ENCODE measurements around the gene CENPU.
A peak's percentile ranks its signal among the peaks of the same experiment; 100 is the strongest.

The CENPU gene

GRCh38 chr4:184649971-184650855 lies 83.7 kb downstream of the CENPU start:
- Mint-ChIP-seq H3K27ac (peak overlapping the region; percentile 98), H3K9me3 (no peaks in the 10 kb centered on the region), H3K4me1 (peaks cover 54% of the 10 kb centered on the region), H3K4me3 (peak overlapping the region; percentile 98), H3K36me3 (peaks cover 47% of the 10 kb centered on the region)
- DNase-seq (ENCODE audit: low spot score in 2 of 2) (peak in 1 of 2 donors; percentile 59), ATAC-seq (peak; percentile 31)

DNA sequence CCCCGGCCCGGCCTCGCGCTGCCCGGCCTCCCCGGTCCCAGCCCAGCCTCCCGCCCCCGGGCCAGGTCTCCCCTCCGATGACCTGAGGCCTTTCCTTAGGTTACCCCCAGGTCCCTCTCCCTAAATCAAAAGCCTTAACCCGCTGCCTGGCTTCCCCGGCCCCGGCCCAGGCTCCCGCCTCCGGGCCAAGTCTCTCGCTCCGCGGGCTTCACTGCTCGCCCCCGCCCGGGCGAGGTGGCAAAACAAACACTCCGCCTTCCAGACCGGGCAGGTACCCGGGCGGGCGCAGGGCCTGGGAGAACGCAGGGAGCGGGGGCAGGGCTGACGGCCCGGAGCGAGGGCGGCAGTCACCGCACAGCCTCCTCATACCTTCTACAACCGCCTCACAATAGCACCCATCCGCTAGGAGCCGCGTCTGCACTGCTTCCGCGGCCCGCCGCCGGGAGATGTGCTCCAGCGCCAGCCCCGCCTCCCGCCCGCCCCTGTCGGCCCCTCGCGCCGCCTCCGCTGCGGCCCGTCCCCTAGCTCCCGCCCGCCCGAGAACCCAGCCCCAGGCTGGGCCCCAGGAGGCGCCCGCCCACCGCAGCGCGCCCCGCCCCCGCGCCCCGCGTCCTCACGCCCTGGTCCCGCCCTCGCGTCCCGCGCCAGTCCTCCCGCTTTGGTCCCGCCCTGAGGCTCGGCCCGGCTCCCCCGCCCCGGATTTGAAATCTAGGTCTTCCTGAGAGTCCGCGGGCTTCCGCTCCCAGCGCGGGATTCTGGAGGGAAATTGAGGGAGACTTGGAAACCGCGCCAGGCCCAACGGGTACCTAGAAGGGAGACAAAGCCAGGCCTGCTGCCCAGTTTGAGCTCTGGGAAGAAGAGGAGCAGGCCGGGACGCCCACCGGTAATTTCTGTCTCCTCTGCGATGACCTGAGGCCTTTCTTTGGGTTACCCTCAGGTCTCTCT lies 84.6 kb downstream of the CENPU start, which contains the start of the genes CASP3 and PRIMPOL:
TSS of gene CASP3 (minus strand) at position 422 of the 945 bp plus-strand sequence. CDS start 10,994 bp downstream, outside the sequence.
TSS of gene PRIMPOL (plus strand) at position 713 of the 945 bp plus-strand sequence. CDS start 7,403 bp downstream, outside the sequence.
- H3K9me3 Mint-ChIP-seq, result no peaks in the 10 kb centered on the region

GRCh38 chr4:184648313-184649025 lies 85.4 kb downstream of the CENPU start:
- no peaks in the 10 kb centered on the region for H3K9me3 Mint-ChIP-seq
- DNase-seq (ENCODE audit: low spot score in 2 of 2) (peak; percentile 39 to 69), ATAC-seq (peak; percentile 38)
- H3K36me3 Mint-ChIP-seq, result peaks cover 65% of the 10 kb centered on the region
- H3K27ac Mint-ChIP-seq, result peak overlapping the region; percentile 98
- peaks cover 64% of the 10 kb centered on the region for H3K4me1 Mint-ChIP-seq
- peak overlapping the region; percentile 98 for H3K4me3 Mint-ChIP-seq

More for the DNA sequence above, 84.6 kb downstream of the CENPU start, which contains the start of the genes CASP3 and PRIMPOL:
- H3K4me3 Mint-ChIP-seq, result peak within 1 kb of the TSS; percentile 98
- peaks cover 56% of the 10 kb centered on the region for H3K36me3 Mint-ChIP-seq
- peak; percentile 94 to 97 for DNase-seq (ENCODE audit: low spot score in 2 of 2)
- H3K27ac Mint-ChIP-seq, result peak within 1 kb of the TSS; percentile 98
- peak; percentile 89 for ATAC-seq
- H3K4me1 Mint-ChIP-seq, result peaks cover 58% of the 10 kb centered on the region

DNA sequence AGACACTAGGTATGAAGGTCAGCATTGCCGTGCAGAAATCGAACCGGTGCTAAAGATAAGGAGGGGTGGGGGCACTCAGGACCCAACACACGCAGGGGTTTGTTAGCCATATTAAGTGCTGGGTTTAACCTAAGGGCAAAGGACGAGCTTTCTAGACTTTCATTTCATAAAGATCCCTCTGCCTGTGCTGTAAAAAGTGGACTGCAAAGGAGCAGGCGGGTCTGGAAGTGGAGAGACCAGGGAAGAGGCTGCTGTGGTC lies 85.9 kb downstream of the CENPU start:
- no peaks in the 10 kb centered on the region for H3K9me3 Mint-ChIP-seq
- DNase-seq (ENCODE audit: low spot score in 2 of 2) (no peak), ATAC-seq (no peak)
- peak overlapping the region; percentile 98 for H3K27ac Mint-ChIP-seq
- H3K36me3 Mint-ChIP-seq, result peaks cover 70% of the 10 kb centered on the region
- H3K4me3 Mint-ChIP-seq, result peak overlapping the region; percentile 98
- H3K4me1 Mint-ChIP-seq, result peaks cover 64% of the 10 kb centered on the region

DNA sequence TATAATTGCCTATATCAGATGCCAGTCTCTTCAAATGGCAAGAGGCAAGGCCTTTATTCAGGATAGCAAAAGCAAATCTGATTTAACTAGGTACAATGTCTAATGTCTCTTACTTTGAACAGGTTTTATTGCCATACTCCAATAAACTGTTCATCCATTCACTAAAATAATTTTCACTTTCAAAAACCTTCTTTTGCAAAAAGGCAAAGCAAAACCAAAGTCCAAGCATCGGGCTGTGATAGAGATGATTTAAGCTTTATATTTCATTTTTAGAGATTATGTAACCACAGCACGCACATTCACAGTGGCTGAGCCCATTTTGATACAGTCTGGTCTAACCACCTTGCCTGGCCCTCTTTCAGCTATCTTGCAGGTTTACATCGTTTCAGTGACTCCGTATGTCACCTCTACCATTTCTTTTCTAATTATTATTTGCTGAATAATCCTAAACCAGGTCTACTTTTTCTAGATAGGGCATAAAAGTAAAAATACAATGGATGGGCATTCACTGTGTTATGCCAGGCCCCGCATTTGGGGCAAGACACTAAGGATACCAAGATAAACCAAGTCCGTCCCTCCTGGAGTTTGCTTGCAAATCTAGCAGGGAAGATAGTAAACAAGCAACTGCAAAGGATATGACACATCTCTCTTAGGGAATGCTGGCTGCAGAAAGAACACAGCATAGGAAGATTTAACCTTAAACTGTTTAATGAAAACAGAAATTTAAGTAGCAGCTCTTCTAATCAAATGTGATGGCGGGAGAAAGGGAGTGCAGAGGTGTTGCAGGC lies 86.4 kb downstream of the CENPU start:
- ATAC-seq (no peak), DNase-seq (ENCODE audit: low spot score in 2 of 2) (no peak)
- Mint-ChIP-seq H3K27ac (peak overlapping the region; percentile 98), H3K4me3 (peak overlapping the region; percentile 98), H3K36me3 (peaks cover 75% of the 10 kb centered on the region), H3K4me1 (peaks cover 60% of the 10 kb centered on the region), H3K9me3 (no peaks in the 10 kb centered on the region)

DNA sequence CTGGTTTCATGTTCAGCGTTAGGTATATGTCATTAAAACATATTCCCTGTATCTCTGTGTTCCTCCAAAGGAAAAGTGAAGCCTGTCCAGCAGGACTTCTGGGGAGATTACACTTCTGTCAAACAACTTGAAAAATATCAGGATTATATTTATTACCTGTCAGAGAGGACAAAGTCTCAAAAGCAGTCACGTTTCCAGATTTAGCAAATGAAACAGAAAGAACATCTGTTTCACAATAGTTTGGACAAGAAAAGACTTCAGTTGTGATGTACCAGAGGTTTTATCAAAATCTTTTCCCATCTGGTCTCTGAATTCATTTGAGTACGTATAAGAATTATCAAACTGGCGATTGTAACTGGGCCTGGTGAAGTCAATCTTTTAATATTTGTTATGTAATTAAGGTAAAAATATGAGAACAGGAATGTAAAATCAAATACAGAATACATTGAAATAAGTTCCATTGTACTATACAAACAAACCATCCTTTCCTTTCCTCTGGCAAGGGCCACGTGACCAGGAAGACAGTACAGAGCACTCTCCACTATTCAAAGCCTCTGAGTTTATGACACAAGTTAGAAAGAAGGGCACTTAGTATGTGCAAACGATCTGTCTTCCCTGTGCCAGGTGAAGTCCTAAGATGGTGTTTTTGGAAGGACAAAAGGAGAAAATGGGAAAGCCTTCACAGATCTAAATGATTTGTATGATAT lies 87.8 kb downstream of the CENPU start:
- peak overlapping the region; percentile 98 for H3K4me3 Mint-ChIP-seq
- no peaks in the 10 kb centered on the region for H3K9me3 Mint-ChIP-seq
- peaks cover 66% of the 10 kb centered on the region for H3K4me1 Mint-ChIP-seq
- ATAC-seq, result no peak
- peak overlapping the region; percentile 98 for H3K27ac Mint-ChIP-seq
- DNase-seq (ENCODE audit: low spot score in 2 of 2), result no peak
- peaks cover 89% of the 10 kb centered on the region for H3K36me3 Mint-ChIP-seq

DNA sequence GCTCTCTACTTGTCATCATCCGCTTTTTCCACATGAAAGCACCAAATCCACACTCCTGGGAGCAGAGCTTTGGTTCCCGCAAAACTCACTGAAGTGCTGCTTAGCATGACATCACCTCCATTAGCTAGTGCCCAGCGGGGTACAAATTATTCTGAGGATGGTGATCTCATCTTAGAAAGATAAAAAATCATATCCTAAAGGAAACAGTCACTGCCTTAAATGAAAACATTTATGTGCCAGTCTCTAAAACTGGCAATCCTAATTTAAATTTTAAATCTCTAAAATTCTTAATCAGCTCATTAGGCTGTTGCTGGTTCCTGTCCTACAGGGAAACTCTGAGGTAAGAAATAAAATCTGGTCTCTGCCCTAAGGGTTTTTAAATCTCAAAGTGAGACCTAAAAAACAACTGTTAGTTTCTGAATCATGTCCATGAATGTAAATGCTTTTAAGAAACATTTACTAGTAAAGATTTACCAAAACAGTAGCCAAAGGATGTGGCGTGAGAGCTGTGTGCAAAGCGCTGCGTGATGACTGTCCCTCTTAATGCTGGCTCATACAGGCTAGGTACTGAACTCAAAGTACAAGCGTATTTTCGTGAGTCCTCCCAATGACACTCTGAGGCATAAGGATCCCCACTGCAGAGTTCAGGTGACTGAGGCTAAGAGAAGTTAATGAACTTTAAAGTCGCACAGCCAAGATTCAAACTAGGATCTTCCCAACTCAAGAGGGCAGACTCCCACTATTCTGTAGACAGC lies 89.2 kb downstream of the CENPU start:
- no peak for DNase-seq (ENCODE audit: low spot score in 2 of 2)
- no peaks in the 10 kb centered on the region for H3K9me3 Mint-ChIP-seq
- peak overlapping the region; percentile 65 for H3K27ac Mint-ChIP-seq
- peaks cover 97% of the 10 kb centered on the region for H3K36me3 Mint-ChIP-seq
- H3K4me3 Mint-ChIP-seq, result peak overlapping the region; percentile 98
- peak; percentile 33 for ATAC-seq
- peaks cover 67% of the 10 kb centered on the region for H3K4me1 Mint-ChIP-seq

Measured in stimulated activated effector memory CD8-positive, alpha-beta T cell treated with anti-CD3 and anti-CD28 coated beads, Interleukin-12 subunit alpha, Interleukin-12 subunit beta, amount 100 ng/mL, for 72 hours (primary cell).